ENCODE results near the gene ATP9B.

DNA sequence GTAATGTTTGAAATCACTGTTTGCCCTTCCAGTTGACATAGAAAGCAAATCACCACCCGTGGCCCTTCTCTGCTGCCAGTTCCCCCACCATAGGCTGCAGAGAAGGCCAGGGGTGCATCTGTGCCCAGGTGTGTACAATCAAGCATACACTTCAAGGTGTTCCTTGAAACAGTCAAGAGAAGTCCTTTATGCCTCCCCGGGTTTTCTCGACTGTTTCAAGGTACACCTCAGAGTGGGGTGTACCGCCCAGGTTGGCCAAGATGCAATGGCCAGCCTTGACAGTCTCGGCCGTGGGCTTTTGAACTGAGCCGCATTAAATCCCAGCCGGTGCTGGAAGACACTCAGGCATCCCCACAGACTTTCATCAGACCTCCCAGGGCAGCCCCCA, 21.0 kb upstream of the ATP9B start:
- TF ChIP-seq CTCF (IDR thresholded peaks at IDR 0.05; ENCODE audit: low read depth, low read length, missing input control) (no peak), JUND (IDR thresholded peaks at IDR 0.05) (no peak), TAF1 (conservative IDR thresholded peaks at IDR 0.05) (no peak), RAD21 (IDR thresholded peaks at IDR 0.05) (no peak), ZBTB33 (IDR thresholded peaks at IDR 0.05) (no peak), MAX (IDR thresholded peaks at IDR 0.05) (no peak), GABPA (IDR thresholded peaks at IDR 0.05 in 1 of 2, conservative IDR thresholded peaks at IDR 0.05 in 1 of 2) (no peak), YY1 (IDR thresholded peaks at IDR 0.05) (no peak), HNF4A (conservative IDR thresholded peaks at IDR 0.05) (no peak), REST (IDR thresholded peaks at IDR 0.05) (no peak), SP1 (IDR thresholded peaks at IDR 0.05) (no peak)

Data from liver (tissue), 3 donors.